Fibroblast of lung (primary cell): ENCODE results near the gene SEC14L1. TPM values are rescaled to one million over a fixed set of nuclear protein-coding genes. Genes with fewer than 3 reads are reported as not detected.

Experiments used
- DNase-seq, 2 donors: peaks; one replicate each; pipeline versions ENCODE4 v3.0.0 to v3.0.0-alpha.2; 2010; ENCODE audit warnings: low read depth in 2 of 2
- H2AFZ ChIP-seq: 2 replicates; pipeline ENCODE4 v1.5.1; 2012; ENCODE audit warnings: low read length, control low read depth, inconsistent platforms
- H3K27ac ChIP-seq: 2 replicates; pipeline ENCODE4 v1.5.1; 2011; ENCODE audit warnings: low read length, control low read depth; ENCODE audit not compliant: insufficient read depth
- H3K27me3 ChIP-seq: 2 replicates; pipeline ENCODE4 v1.5.1; 2011; ENCODE audit warnings: mild to moderate bottlenecking, low read length; ENCODE audit not compliant: control insufficient read depth, insufficient read depth
- H3K36me3 ChIP-seq: 2 replicates; pipeline ENCODE4 v1.5.1; 2011; ENCODE audit warnings: low read length; ENCODE audit not compliant: control insufficient read depth, insufficient read depth
- H3K4me1 ChIP-seq: 2 replicates; pipeline ENCODE4 v1.5.1; 2011; ENCODE audit warnings: low read length; ENCODE audit not compliant: control insufficient read depth, insufficient read depth; ENCODE audit errors: extremely low read depth
- H3K4me2 ChIP-seq: 2 replicates; pipeline ENCODE4 v1.5.1; 2011; ENCODE audit warnings: low read length, control low read depth; ENCODE audit not compliant: insufficient read depth; ENCODE audit errors: extremely low read depth
- H3K4me3 ChIP-seq, 4 experiments: fragments of 200-600 bp in 1 of 4; sonication (generic) in 1 of 4; replicated peaks in 1 of 4; 2 replicates each; pipeline ENCODE4 v1.5.1; 2011 to 2016; ENCODE audit warnings: low read length in 4 of 4, low read depth in 3 of 4, mild to moderate bottlenecking in 3 of 4, control low read depth in 2 of 4, inconsistent platforms in 1 of 4, mixed read lengths in 1 of 4; ENCODE audit not compliant: insufficient read depth in 1 of 4; ENCODE audit errors: control extremely low read depth in 1 of 4
- H3K79me2 ChIP-seq: 2 replicates; pipeline ENCODE4 v1.5.1; 2012; ENCODE audit warnings: mild to moderate bottlenecking, low read length, inconsistent platforms; ENCODE audit not compliant: control insufficient read depth, insufficient read depth
- H3K9ac ChIP-seq: 2 replicates; pipeline ENCODE4 v1.5.1; 2011; ENCODE audit warnings: mild to moderate bottlenecking, low read length, control low read depth; ENCODE audit not compliant: insufficient read depth
- H3K9me3 ChIP-seq: 2 replicates; pipeline ENCODE4 v1.5.1; 2012; ENCODE audit warnings: low read depth, low read length; ENCODE audit not compliant: control insufficient read depth, insufficient read depth
- H4K20me1 ChIP-seq: 2 replicates; pipeline ENCODE4 v1.5.1; 2011; ENCODE audit warnings: low read length; ENCODE audit not compliant: control insufficient read depth, insufficient read depth; ENCODE audit errors: extremely low read depth
- CTCF ChIP-seq, 2 donors: IDR thresholded peaks in 1 of 2; conservative IDR thresholded peaks in 1 of 2; 1 replicate in 1 of 2; 2 replicates in 1 of 2; pipeline ENCODE4 v1.5.1; 2011 to 2012; ENCODE audit warnings: low read length in 2 of 2, control low read depth in 1 of 2, inconsistent platforms in 1 of 2, low read depth in 1 of 2, mild to moderate bottlenecking in 1 of 2
- EZH2 ChIP-seq: IDR thresholded peaks from 2 replicates; pipeline ENCODE4 v1.5.1; 2012; ENCODE audit warnings: low read length, control low read depth, mild to moderate bottlenecking; ENCODE audit errors: missing control alignments
- polyA plus RNA-seq, 2 donors: library from polyadenylated mRNA; depleted of rRNA in 1 of 2; stranded (reverse) in 1 of 2; unstranded in 1 of 2; fragments of >200 nt; gene quantifications; 2 replicates each; pipeline ENCODE4 v1.2.1, GENCODE V29; 2011 to 2012; ENCODE audit warnings: missing spikeins in 1 of 2
- total RNA-seq: library from RNA; depleted of rRNA; stranded (reverse); fragments of >200 nt; gene quantifications from 2 replicates; pipeline ENCODE4 v1.2.1, GENCODE V29; 2014

The SEC14L1 gene
- total and polyA plus RNA-seq, 2 donors (not counting 1 experiment from before 2014, with no cell fraction given) = 21.1 to 32.9 TPM

GRCh38 chr17:77178563-77178962 lies 37.8 kb downstream of the SEC14L1 start:
- H3K79me2 ChIP-seq = peaks cover 21% of the 10 kb centered on the region
- H3K27me3 ChIP-seq = no peaks in the 10 kb centered on the region
- H3K4me3 ChIP-seq = no peak overlapping the region
- no peak overlapping the region for H2AFZ ChIP-seq
- no peaks in the 10 kb centered on the region for H3K4me1 ChIP-seq
- H3K9me3 ChIP-seq = peaks cover 3% of the 10 kb centered on the region
- H3K9ac ChIP-seq = no peak overlapping the region
- no peaks in the 10 kb centered on the region for H4K20me1 ChIP-seq
- peaks cover 5% of the 10 kb centered on the region for H3K36me3 ChIP-seq
- H3K4me2 ChIP-seq = no peak overlapping the region
- TF ChIP-seq CTCF (conservative IDR thresholded peaks at IDR 0.05 in 1 of 2, IDR thresholded peaks at IDR 0.05 in 1 of 2; ENCODE audit: low read depth in 1 of 2, low read length in 2 of 2) (no peak), EZH2 (no peak)
- DNase-seq = no peak
- H3K27ac ChIP-seq = no peak overlapping the region

- DNase-seq = no peak
- Histone ChIP-seq H3K4me2 (no peak overlapping the region), H3K4me3 (no peak overlapping the region), H3K36me3 (peaks cover 3% of the 10 kb centered on the region), H2AFZ (no peak overlapping the region), H4K20me1 (no peaks in the 10 kb centered on the region), H3K27me3 (no peaks in the 10 kb centered on the region), H3K27ac (no peak overlapping the region), H3K9me3 (no peaks in the 10 kb centered on the region), H3K4me1 (no peaks in the 10 kb centered on the region), H3K9ac (no peak overlapping the region), H3K79me2 (peaks cover 31% of the 10 kb centered on the region)
- no peak for TF ChIP-seq CTCF (conservative IDR thresholded peaks at IDR 0.05 in 1 of 2, IDR thresholded peaks at IDR 0.05 in 1 of 2; ENCODE audit: low read depth in 1 of 2, low read length in 2 of 2)
- TF ChIP-seq EZH2 = no peak
These were observed 40.0 kb downstream of the SEC14L1 start for GRCh38 chr17:77180503-77181357.

GRCh38 chr17:77182205-77183172 lies 41.7 kb downstream of the SEC14L1 start:
- no peak overlapping the region for H3K9ac ChIP-seq
- no peak for DNase-seq
- no peaks in the 10 kb centered on the region for H3K4me1 ChIP-seq
- no peak overlapping the region for H3K4me2 ChIP-seq
- H3K4me3 ChIP-seq = no peak overlapping the region
- H2AFZ ChIP-seq = no peak overlapping the region
- H3K27me3 ChIP-seq = no peaks in the 10 kb centered on the region
- H4K20me1 ChIP-seq = no peaks in the 10 kb centered on the region
- no peak overlapping the region for H3K27ac ChIP-seq
- H3K9me3 ChIP-seq = no peaks in the 10 kb centered on the region
- TF ChIP-seq EZH2 (no peak), CTCF (conservative IDR thresholded peaks at IDR 0.05 in 1 of 2, IDR thresholded peaks at IDR 0.05 in 1 of 2; ENCODE audit: low read depth in 1 of 2, low read length in 2 of 2) (no peak)
- peaks cover 37% of the 10 kb centered on the region for H3K79me2 ChIP-seq
- H3K36me3 ChIP-seq = peaks cover 3% of the 10 kb centered on the region
